T-cell (primary cell): ENCODE measurements around the gene ST6GAL1. TPM values are rescaled to one million over a fixed set of nuclear protein-coding genes. Genes with fewer than 3 reads are reported as not detected.
A peak's percentile ranks its signal among the peaks of the same experiment; 100 is the strongest.
"Not testable (repeated sequence)": the region's sequence is repeated elsewhere in the genome, so short reads cannot be mapped to it uniquely, and the experiment has no call there.

Experiments
- ATAC-seq, 4 experiments: fragments of 200-7000 bp in 3 of 4; fragments of 150-1000 bp in 1 of 4; cut with Tn5 transposase; replicated peaks in 1 of 4; 1 replicate in 3 of 4; 2 replicates in 1 of 4; pipeline ENCODE4 v1.10.0; 2021; ENCODE audit warnings: moderate library complexity in 3 of 4, mild to moderate bottlenecking in 2 of 4, moderate number of reproducible peaks in 1 of 4
- CTCF ChIA-PET, 2 donors: fragments of 300-600 bp; sonication (Branson Sonifier 250); formaldehyde crosslinking; loops; one replicate each; lab custom pipeline; 2022; ENCODE audit warnings: antibody characterized with exemption in 2 of 2; lab: Charles Lee
- POLR2A ChIA-PET, 2 donors: fragments of 300-600 bp; sonication (Branson Sonifier 250); formaldehyde crosslinking; loops; one replicate each; lab custom pipeline; 2022; ENCODE audit warnings: antibody characterized with exemption in 2 of 2; lab: Charles Lee
- DNase-seq, 35 experiments: peaks; one replicate each; pipeline versions ENCODE4 v3.0.0 to v3.0.0-alpha.2; 2013 to 2023
- H3K27ac ChIP-seq: one replicate; pipeline ENCODE4 v1.5.1; 2013; ENCODE audit warnings: low read length
- H3K27me3 ChIP-seq, 2 experiments: replicated peaks in 1 of 2; 1 replicate in 1 of 2; 2 replicates in 1 of 2; pipeline versions ENCODE4 v1.6.1 to v1.7.0; 2013; ENCODE audit warnings: low read length in 1 of 2, mixed read lengths in 1 of 2; ENCODE audit not compliant: control insufficient read depth in 2 of 2, insufficient read depth in 2 of 2; ENCODE audit errors: extremely low read depth in 1 of 2
- H3K36me3 ChIP-seq, 2 donors: 1 replicate in 1 of 2; 2 replicates in 1 of 2; pipeline versions ENCODE4 v1.6.1 to v1.7.0; 2013; ENCODE audit warnings: low read length in 1 of 2; ENCODE audit not compliant: control insufficient read depth in 2 of 2, insufficient read depth in 1 of 2; ENCODE audit errors: extremely low read depth in 1 of 2
- H3K4me1 ChIP-seq, 2 experiments: 1 replicate in 1 of 2; 2 replicates in 1 of 2; pipeline versions ENCODE4 v1.6.1 to v1.7.0; 2013; ENCODE audit warnings: low read length in 2 of 2, mixed read lengths in 1 of 2; ENCODE audit not compliant: insufficient read depth in 2 of 2, control insufficient read depth in 1 of 2; ENCODE audit errors: extremely low read depth in 1 of 2
- H3K4me3 ChIP-seq, 2 donors: 1 replicate in 1 of 2; 2 replicates in 1 of 2; pipeline versions ENCODE4 v1.5.1 to v1.7.0; 2013; ENCODE audit warnings: mild to moderate bottlenecking in 2 of 2, low read length in 1 of 2, moderate library complexity in 1 of 2; ENCODE audit not compliant: control insufficient read depth in 1 of 2; ENCODE audit errors: extremely low read depth in 1 of 2
- H3K9me3 ChIP-seq: 2 replicates; pipeline ENCODE4 v1.7.0; 2013
- H3K27ac Mint-ChIP-seq, 2 donors: one replicate each; pipeline ENCODE4 v1.8.0; 2020 to 2021; ENCODE audit warnings: mild to moderate bottlenecking in 2 of 2, mixed read lengths in 2 of 2
- H3K27me3 Mint-ChIP-seq, 2 donors: one replicate each; pipeline ENCODE4 v1.8.0; 2021 to 2022; ENCODE audit warnings: mixed read lengths in 2 of 2
- H3K36me3 Mint-ChIP-seq: one replicate; pipeline ENCODE4 v1.8.0; 2021; ENCODE audit warnings: mixed read lengths
- H3K4me1 Mint-ChIP-seq, 3 donors: one replicate each; pipeline ENCODE4 v1.8.0; 2020 to 2022; ENCODE audit warnings: mixed read lengths in 3 of 3, mild to moderate bottlenecking in 1 of 3
- H3K4me3 Mint-ChIP-seq, 3 donors: one replicate each; pipeline ENCODE4 v1.8.0; 2020 to 2022; ENCODE audit warnings: mild to moderate bottlenecking in 3 of 3, mixed read lengths in 3 of 3, moderate library complexity in 3 of 3
- H3K9me3 Mint-ChIP-seq, 3 donors: one replicate each; pipeline ENCODE4 v1.8.0; 2020 to 2022; ENCODE audit warnings: mixed read lengths in 3 of 3
- WGBS: methylation state at CpG from one replicate; pipeline ENCODE4 v1.1.5; 2013; ENCODE audit warnings: missing lambda C conversion rate; ENCODE audit not compliant: insufficient coverage; 5-methylcytosine and 5-hydroxymethylcytosine counted together
- total RNA-seq, 35 experiments: library from RNA in 6 of 35; stranded (reverse) in 6 of 35; fragments of 120-200 nt in 1 of 35; gene quantifications; one replicate each; pipeline versions ENCODE4 v1.2.1 to v1.2.4 and lab custom pipeline; 2013 to 2026

The ST6GAL1 gene
- total RNA-seq, 5 donors from 2014 or later (not counting 1 experiment from before 2014, with no cell fraction given): 148 to 237 (median 212) TPM

- H3K9me3 Mint-ChIP-seq: peaks cover 13 to 33% (median 18%) of the 10 kb centered on the region in 3 donors
- DNase-seq, H3K4me3 ChIP-seq, POLR2A ChIA-PET, H3K4me3 Mint-ChIP-seq, ATAC-seq, H3K27ac ChIP-seq, H3K27me3 ChIP-seq, H3K27me3 Mint-ChIP-seq, H3K9me3 ChIP-seq, CTCF ChIA-PET: not testable (repeated sequence)
- Histone ChIP-seq H3K4me1 (peaks cover 2 to 15% of the 10 kb centered on the region in 2 experiments), H3K36me3 (peaks cover 0 to 53% of the 10 kb centered on the region in 2 donors)
- 79% methylated on average over 10 of the region's 10 CpGs for WGBS
- peaks cover 89% of the 10 kb centered on the region for H3K36me3 Mint-ChIP-seq
- H3K27ac Mint-ChIP-seq: peak overlapping the region in 1 of 2 donors; percentile 56
- H3K4me1 Mint-ChIP-seq: peaks cover 59 to 85% (median 84%) of the 10 kb centered on the region in 3 donors
Measured at GRCh38 chr3:187057803-187058202, 127.5 kb downstream of the ST6GAL1 start.

- no peak overlapping the region for H3K4me3 ChIP-seq
- Mint-ChIP-seq H3K4me1 (peaks cover 75 to 85% (median 84%) of the 10 kb centered on the region in 3 donors), H3K27me3 (no peaks in the 10 kb centered on the region), H3K27ac (peak overlapping the region; percentile 6 to 79), H3K9me3 (peaks cover 0 to 7% (median 4%) of the 10 kb centered on the region in 3 donors), H3K4me3 (peak overlapping the region in 1 of 3 donors; percentile 29), H3K36me3 (peaks cover 60% of the 10 kb centered on the region)
- no peaks in the 10 kb centered on the region for H3K9me3 ChIP-seq
- no peak for ATAC-seq
- ChIA-PET CTCF (interaction anchor here (0.6 to 1.8 kb wide), 3 partner anchors 34 to 76 kb away, joined by 3 to 7 read pairs (median 3); no protein-coding TSS in a partner anchor), POLR2A (interaction anchor here in 1 of 2 donors (0.7 kb wide), 1 partner anchor 16 kb away, joined by 9 read pairs; no protein-coding TSS in a partner anchor)
- peaks cover 0 to 74% of the 10 kb centered on the region in 2 donors for H3K36me3 ChIP-seq
- DNase-seq: no peak
- H3K27me3 ChIP-seq: no peaks in the 10 kb centered on the region
- H3K4me1 ChIP-seq: peaks cover 12 to 52% of the 10 kb centered on the region in 2 experiments
- no peak overlapping the region for H3K27ac ChIP-seq
- WGBS: no CpG with 5 or more reads among the region's 3 CpGs
Measured at GRCh38 chr3:187061748-187062147, 131.4 kb downstream of the ST6GAL1 start.

GRCh38 chr3:187062526-187063177, 132.3 kb downstream of the ST6GAL1 start:
- Histone ChIP-seq H3K27me3 (no peaks in the 10 kb centered on the region), H3K4me1 (peaks cover 12 to 54% of the 10 kb centered on the region in 2 experiments), H3K4me3 (no peak overlapping the region), H3K36me3 (peaks cover 0 to 70% of the 10 kb centered on the region in 2 donors), H3K27ac (peak overlapping the region; percentile 16), H3K9me3 (no peaks in the 10 kb centered on the region)
- H3K9me3 Mint-ChIP-seq: no peaks in the 10 kb centered on the region
- H3K36me3 Mint-ChIP-seq: peaks cover 55% of the 10 kb centered on the region
- ATAC-seq (no peak), DNase-seq (no peak)
- peaks cover 83 to 84% (median 83%) of the 10 kb centered on the region in 3 donors for H3K4me1 Mint-ChIP-seq
- H3K4me3 Mint-ChIP-seq: peak overlapping the region in 2 of 3 donors; percentile 22 to 48
- peak overlapping the region; percentile 82 to 88 for H3K27ac Mint-ChIP-seq
- ChIA-PET POLR2A (interaction anchor here in 1 of 2 donors (0.7 kb wide), 1 partner anchor 17 kb away, joined by 9 read pairs; no protein-coding TSS in a partner anchor), CTCF (interaction anchor here (0.6 to 1.8 kb wide), 4 partner anchors 51 to 770 kb away, joined by 3 to 7 read pairs (median 3); no protein-coding TSS in a partner anchor)
- H3K27me3 Mint-ChIP-seq: no peaks in the 10 kb centered on the region

GRCh38 chr3:187063286-187064121, 133.2 kb downstream of the ST6GAL1 start:
- ATAC-seq (peak; percentile 50 to 73 (median 67)), DNase-seq (peak in 7 of 35 experiments; percentile 8 to 45 (median 16))
- Mint-ChIP-seq H3K9me3 (no peaks in the 10 kb centered on the region), H3K4me3 (peak overlapping the region in 1 of 3 donors; percentile 48), H3K36me3 (peaks cover 53% of the 10 kb centered on the region), H3K27ac (peak overlapping the region; percentile 82 to 88), H3K4me1 (peaks cover 80 to 85% (median 83%) of the 10 kb centered on the region in 3 donors), H3K27me3 (no peaks in the 10 kb centered on the region)
- peaks cover 10 to 50% of the 10 kb centered on the region in 2 experiments for H3K4me1 ChIP-seq
- no peaks in the 10 kb centered on the region for H3K9me3 ChIP-seq
- H3K4me3 ChIP-seq: no peak overlapping the region
- H3K36me3 ChIP-seq: peaks cover 2 to 69% of the 10 kb centered on the region in 2 donors
- CTCF ChIA-PET: interaction anchor here (0.6 to 1.8 kb wide), 3 partner anchors 50 to 769 kb away, joined by 3 to 7 read pairs (median 3); no protein-coding TSS in a partner anchor
- POLR2A ChIA-PET: no interaction called here
- no peaks in the 10 kb centered on the region for H3K27me3 ChIP-seq
- 65% methylated on average over 2 of the region's 6 CpGs for WGBS
- H3K27ac ChIP-seq: peak overlapping the region; percentile 16

GRCh38 chr3:187064210-187065115, 134.1 kb downstream of the ST6GAL1 start:
- Histone ChIP-seq H3K4me1 (peaks cover 10 to 42% of the 10 kb centered on the region in 2 experiments), H3K9me3 (no peaks in the 10 kb centered on the region), H3K27me3 (no peaks in the 10 kb centered on the region), H3K27ac (peak overlapping the region; percentile 16), H3K4me3 (no peak overlapping the region), H3K36me3 (peaks cover 6 to 67% of the 10 kb centered on the region in 2 donors)
- Mint-ChIP-seq H3K27me3 (no peaks in the 10 kb centered on the region), H3K4me1 (peaks cover 74 to 82% (median 81%) of the 10 kb centered on the region in 3 donors), H3K36me3 (peaks cover 50% of the 10 kb centered on the region), H3K27ac (peak overlapping the region; percentile 15 to 88), H3K9me3 (no peaks in the 10 kb centered on the region), H3K4me3 (peak overlapping the region in 1 of 3 donors; percentile 16)
- CTCF ChIA-PET: interaction anchor here (0.7 to 1.2 kb wide), 5 partner anchors 14 to 215 kb away, joined by 3 to 4 read pairs (median 4); no protein-coding TSS in a partner anchor
- no peak for ATAC-seq
- WGBS: 93% methylated on average over 7 of the region's 12 CpGs
- POLR2A ChIA-PET: no interaction called here
- no peak for DNase-seq
